Adrenal gland (tissue), 12 donors: ENCODE data around the gene ATP13A5. TPM values are rescaled to one million over a fixed set of nuclear protein-coding genes. Genes with fewer than 3 reads are reported as not detected.

Experiments
- DNase-seq, 7 donors: peaks; one replicate each; pipeline ENCODE4 v3.0.0-alpha.2; 2019 to 2020
- H3K27ac ChIP-seq, 5 donors: fragments of 200-600 bp; sonication (generic) in 4 of 5; 1 replicate in 3 of 5; 2 replicates in 2 of 5; pipeline versions ENCODE4 v1.5.1 to v1.8.0; 2016 to 2020; ENCODE audit warnings: mild to moderate bottlenecking in 1 of 5
- H3K27me3 ChIP-seq: fragments of 200-600 bp; 2 replicates; pipeline ENCODE4 v1.8.0; 2021
- H3K36me3 ChIP-seq, 2 donors: fragments of 200-600 bp; replicated peaks in 1 of 2; 1 replicate in 1 of 2; 2 replicates in 1 of 2; pipeline versions ENCODE4 v1.5.1 to v1.8.0; 2018 to 2022
- H3K4me1 ChIP-seq, 2 donors: fragments of 200-600 bp; replicated peaks in 1 of 2; 1 replicate in 1 of 2; 2 replicates in 1 of 2; pipeline versions ENCODE4 v1.5.1 to v1.8.0; 2018 to 2021
- H3K4me3 ChIP-seq, 4 donors: fragments of 200-600 bp; sonication (generic) in 3 of 4; one replicate each; pipeline ENCODE4 v1.5.1; 2016 to 2018
- H3K9me3 ChIP-seq, 3 donors: fragments of 200-600 bp; sonication (generic) in 1 of 3; replicated peaks in 1 of 3; 1 replicate in 2 of 3; 2 replicates in 1 of 3; pipeline versions ENCODE4 v1.5.1 to v1.8.0; 2016 to 2021
- CTCF ChIP-seq, 6 experiments: fragments of 450-650 bp in 4 of 6; fragments of 200-600 bp in 2 of 6; sonication (generic) in 1 of 6; IDR thresholded peaks; 1 replicate in 5 of 6; 2 replicates in 1 of 6; pipeline versions ENCODE4 v1.5.1 to v1.8.0; 2016 to 2021; ENCODE audit warnings: antibody characterized with exemption in 6 of 6, mild to moderate bottlenecking in 2 of 6, moderate library complexity in 1 of 6
- POLR2A ChIP-seq, 2 donors: fragments of 450-650 bp; IDR thresholded peaks; one replicate each; pipeline ENCODE4 v1.6.1; 2017; ENCODE audit warnings: antibody characterized with exemption in 2 of 2, mild to moderate bottlenecking in 2 of 2, moderate library complexity in 1 of 2
- WGBS, 4 donors: extraction: QIAGEN DNeasy Blood & Tissue Kit in 2 of 4; methylation state at CpG; one replicate each; pipeline versions ENCODE4 v1.1.5 to v1.1.7; 2013 to 2017; 5-methylcytosine and 5-hydroxymethylcytosine counted together
- intact Hi-C, 2 donors: fragments of 100-400 bp; cut with DNase I; formaldehyde crosslinking; loops; one replicate each; pipeline versions ENCODE4 v1.14.1 to v1.15.0; 2022 to 2023
- polyA plus RNA-seq, 3 donors: library from polyadenylated mRNA; stranded (reverse); fragments of 200-250 nt in 2 of 3; fragments of 350-450 nt in 1 of 3; fragmentation: Illumina TruSeq in 1 of 3; extraction: RNeasy Lipid Tissue Mini Kit (QIAGEN cat#74804) in 1 of 3; gene quantifications; one replicate each; pipeline ENCODE4 v1.2.3, GENCODE V29; 2013 to 2014
- total RNA-seq, 9 donors: library from RNA; depleted of rRNA in 4 of 9; stranded (reverse); fragments of >200 nt in 4 of 9; fragments of 120-200 nt in 1 of 9; fragmentation: NEBNext Ultra II Directional in 1 of 9; extraction: Animal tissue kit (Norgen Biotek cat#: 25700) in 1 of 9; gene quantifications; one replicate each; pipeline versions ENCODE4 v1.1.0 to v1.2.4, GENCODE V29; 2013 to 2023
- donor health status: healthy with polysubstance abuse.
- donor health status: Bipolar disorder and iron deficiency.
- donor health status: DM: yes; HTN: yes; CAD: no.
- donor health status: DM: no; HTN: no; CAD: no.
- donor health status: DM: no; HTN: no; CAD: no.
- donor health status: DM: yes; HTN: yes; CAD: no.

The ATP13A5 gene
- total and polyA plus RNA-seq, 12 donors: 1.1 TPM; not detected in 11

- TF ChIP-seq CTCF (IDR thresholded peaks at IDR 0.05): no peak
- TF ChIP-seq POLR2A (IDR thresholded peaks at IDR 0.05): no peak
- Histone ChIP-seq H3K4me3 (no peak overlapping the region), H3K4me1 (no peaks in the 10 kb centered on the region), H3K27me3 (no peaks in the 10 kb centered on the region), H3K27ac (no peak overlapping the region), H3K36me3 (no peaks in the 10 kb centered on the region), H3K9me3 (no peaks in the 10 kb centered on the region)
- intact Hi-C loops: no loop called here
- 71 to 76% (median 75%) methylated on average over 2 of the region's 2 CpGs for WGBS, 4 donors
- no peak for DNase-seq
These were observed 36.0 kb downstream of the ATP13A5 start for GRCh38 chr3:193342551-193342950.

GRCh38 chr3:193335031-193335430, 43.5 kb downstream of the ATP13A5 start:
- no peak for TF ChIP-seq POLR2A (IDR thresholded peaks at IDR 0.05)
- no peak for TF ChIP-seq CTCF (IDR thresholded peaks at IDR 0.05)
- intact Hi-C loops: no loop called here
- no peaks in the 10 kb centered on the region for H3K4me1 ChIP-seq
- no peaks in the 10 kb centered on the region for H3K9me3 ChIP-seq
- H3K36me3 ChIP-seq: no peaks in the 10 kb centered on the region
- H3K4me3 ChIP-seq: no peak overlapping the region
- 83 to 100% (median 94%) methylated on average over 1 of the region's 1 CpG for WGBS, 4 donors
- no peak overlapping the region for H3K27ac ChIP-seq
- H3K27me3 ChIP-seq: no peaks in the 10 kb centered on the region
- DNase-seq: no peak

GRCh38 chr3:193333229-193333628, 45.3 kb downstream of the ATP13A5 start:
- no peaks in the 10 kb centered on the region for H3K4me1 ChIP-seq
- H3K36me3 ChIP-seq: no peaks in the 10 kb centered on the region
- no peaks in the 10 kb centered on the region for H3K9me3 ChIP-seq
- WGBS, 4 donors: 7 to 97% (median 62%) methylated on average over 1 of the region's 1 CpG
- no peak for DNase-seq
- H3K4me3 ChIP-seq: no peak overlapping the region
- no peak overlapping the region for H3K27ac ChIP-seq
- H3K27me3 ChIP-seq: no peaks in the 10 kb centered on the region
- TF ChIP-seq POLR2A (IDR thresholded peaks at IDR 0.05) (no peak), CTCF (IDR thresholded peaks at IDR 0.05) (no peak)
- intact Hi-C loops: no loop called here

- Histone ChIP-seq H3K4me3 (no peak overlapping the region), H3K36me3 (no peaks in the 10 kb centered on the region), H3K4me1 (no peaks in the 10 kb centered on the region), H3K9me3 (no peaks in the 10 kb centered on the region), H3K27me3 (no peaks in the 10 kb centered on the region), H3K27ac (no peak overlapping the region)
- TF ChIP-seq POLR2A (IDR thresholded peaks at IDR 0.05): no peak
- no peak for TF ChIP-seq CTCF (IDR thresholded peaks at IDR 0.05)
- DNase-seq: no peak
- intact Hi-C loops: no loop called here
- WGBS, 4 donors: 71 to 87% (median 74%) methylated on average over 3 of the region's 3 CpGs
These were observed 47.9 kb downstream of the ATP13A5 start for GRCh38 chr3:193330555-193331204.
